ENCODE results near the gene ZNF213.
"Not testable (repeated sequence)": the region's sequence is repeated elsewhere in the genome, so short reads cannot be mapped to it uniquely, and the experiment has no call there.

Gene ZNF213

DNA sequence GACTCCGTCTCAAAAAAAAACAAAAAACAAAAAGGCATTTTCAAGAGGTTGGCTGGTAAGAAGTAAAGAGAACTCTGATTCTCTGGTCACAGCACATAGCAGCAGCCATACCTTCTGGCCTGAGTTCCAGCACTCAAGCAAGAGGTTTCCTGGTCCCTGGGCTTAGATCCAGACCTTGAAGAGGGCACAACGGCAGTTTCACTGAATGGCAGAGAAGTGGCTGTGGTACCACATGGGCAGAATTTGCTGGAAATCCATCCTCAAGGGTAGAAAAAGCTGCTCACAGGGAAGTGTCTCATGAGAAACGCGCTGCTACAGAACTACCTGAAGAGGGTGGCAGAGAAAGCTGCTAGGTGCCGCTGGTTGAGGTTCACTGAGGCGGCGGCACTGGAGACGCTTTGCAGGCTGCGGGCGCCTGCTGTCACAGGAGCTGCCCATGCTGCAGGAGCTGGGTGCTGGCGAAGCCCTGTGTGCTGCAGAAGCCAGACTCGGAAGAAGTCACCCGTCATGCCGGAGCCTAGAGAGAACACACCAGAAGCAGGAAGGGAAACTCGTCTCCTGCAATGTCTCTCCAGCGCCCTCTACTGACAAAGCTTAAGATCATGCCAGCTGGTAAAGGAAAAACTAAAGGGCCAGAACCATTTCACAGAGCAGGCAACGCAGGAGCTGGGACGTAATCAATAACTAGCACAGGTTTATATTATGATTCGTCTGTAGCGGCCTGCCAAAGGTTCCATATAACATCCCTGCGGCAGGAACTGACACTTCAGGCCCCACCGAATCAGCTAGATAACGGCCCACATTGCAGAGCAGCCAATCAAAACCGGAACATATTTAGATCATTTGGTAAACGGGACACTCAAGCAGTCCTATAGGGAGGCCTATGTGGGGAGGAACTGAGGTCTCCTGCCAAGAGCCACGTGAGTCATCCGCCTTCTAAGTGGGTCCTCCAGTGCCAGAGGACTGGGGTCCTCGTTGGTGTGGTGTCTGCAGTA lies 5.4 kb upstream of the ZNF213 start:
- FAIRE-seq (no peak), DNase-seq (ENCODE audit: low spot score) (peak; percentile 54)

DNA sequence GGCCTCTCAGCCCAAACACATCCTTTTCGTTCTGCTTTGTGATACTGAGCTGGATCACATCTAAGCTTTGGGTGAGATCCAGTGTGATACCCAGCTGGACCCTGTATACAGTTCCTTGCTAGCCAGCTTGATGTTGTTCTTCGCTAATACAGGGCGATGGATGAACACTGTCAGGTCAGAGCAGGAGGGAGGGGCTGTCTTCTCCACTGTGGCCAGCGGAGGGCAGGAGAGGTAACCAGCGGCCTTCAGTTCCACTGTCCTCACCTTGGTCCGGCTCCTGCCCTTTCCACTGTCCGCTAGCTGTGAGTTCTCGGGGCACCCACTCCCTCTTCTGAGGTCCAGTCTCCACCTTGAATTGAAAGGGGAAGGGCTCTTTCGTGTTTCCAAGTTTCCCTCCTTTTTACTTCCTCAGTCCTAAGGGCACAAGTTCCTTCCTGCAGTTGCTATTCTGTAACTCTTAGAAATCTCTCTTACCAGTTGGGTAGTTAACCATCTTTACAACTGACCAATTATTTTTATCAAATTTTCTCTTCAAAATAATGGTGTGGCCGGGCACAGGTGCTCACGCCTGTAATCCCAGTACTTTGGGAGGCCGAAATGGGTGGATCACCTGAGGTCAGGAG lies 3.0 kb upstream of the ZNF213 start:
- FAIRE-seq = no peak
- DNase-seq (ENCODE audit: low spot score) = peak; percentile 37

DNA sequence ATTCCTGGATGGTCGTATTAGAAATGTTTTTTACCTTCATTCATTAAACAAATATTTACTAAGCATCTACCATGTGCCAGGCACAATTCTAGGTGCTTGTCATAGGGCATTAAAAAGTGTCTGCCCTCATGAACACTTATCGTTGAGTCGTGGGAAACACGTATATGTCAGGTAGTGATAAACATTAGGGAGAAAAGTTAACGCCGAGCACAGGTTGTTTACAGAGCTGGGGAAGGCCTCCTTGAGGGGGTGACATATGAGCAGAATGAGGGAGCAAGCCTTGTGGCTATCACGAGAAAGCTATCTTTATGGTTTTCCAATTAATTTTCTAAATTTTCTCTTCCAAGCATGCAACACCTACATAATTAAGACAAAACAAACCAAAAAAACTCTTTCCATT lies 985 bp upstream of the ZNF213 start:
- no peak for FAIRE-seq

GRCh38 chr16:3135126-3135715 lies 392 bp downstream of the ZNF213 start:
- FAIRE-seq = no peak

More for the DNA sequence above, 985 bp upstream of the ZNF213 start:
- no peak for DNase-seq (ENCODE audit: low spot score)

GRCh38 chr16:3137267-3137666 lies 2.4 kb downstream of the ZNF213 start:
- FAIRE-seq (no peak), DNase-seq (ENCODE audit: low spot score) (no peak)

More at GRCh38 chr16:3135126-3135715, 392 bp downstream of the ZNF213 start:
- no peak for DNase-seq (ENCODE audit: low spot score)

- FAIRE-seq = no peak
- no peak for DNase-seq (ENCODE audit: low spot score)
Observed at GRCh38 chr16:3138342-3138741, 3.5 kb downstream of the ZNF213 start.

- FAIRE-seq (no peak), DNase-seq (ENCODE audit: low spot score) (no peak)
Observed at GRCh38 chr16:3138823-3139426, 4.1 kb downstream of the ZNF213 start.

DNA sequence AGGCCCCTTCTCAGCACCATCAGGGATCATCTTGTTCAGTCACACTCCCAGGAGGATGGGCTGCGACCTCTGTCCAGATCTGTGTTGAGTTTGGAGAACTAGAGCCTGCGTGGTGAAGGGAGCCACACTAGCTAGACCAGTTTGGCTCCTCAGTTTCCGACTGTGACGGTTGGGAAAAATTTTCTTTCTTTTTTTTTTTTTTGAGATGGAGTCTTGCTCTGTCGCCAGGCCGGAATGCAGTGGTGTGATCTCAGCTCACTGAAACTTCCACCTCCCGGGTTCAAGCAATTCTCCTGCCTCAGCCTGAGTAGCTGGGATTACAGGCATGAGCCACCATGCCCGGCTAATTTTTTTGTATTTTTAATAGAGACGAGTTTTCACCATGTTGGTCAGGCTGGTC lies 4.7 kb downstream of the ZNF213 start:
- not testable (repeated sequence) for FAIRE-seq; DNase-seq (ENCODE audit: low spot score)

GRCh38 chr16:3140603-3141427 lies 6.0 kb downstream of the ZNF213 start:
- FAIRE-seq (no peak), DNase-seq (ENCODE audit: low spot score) (no peak)

DNA sequence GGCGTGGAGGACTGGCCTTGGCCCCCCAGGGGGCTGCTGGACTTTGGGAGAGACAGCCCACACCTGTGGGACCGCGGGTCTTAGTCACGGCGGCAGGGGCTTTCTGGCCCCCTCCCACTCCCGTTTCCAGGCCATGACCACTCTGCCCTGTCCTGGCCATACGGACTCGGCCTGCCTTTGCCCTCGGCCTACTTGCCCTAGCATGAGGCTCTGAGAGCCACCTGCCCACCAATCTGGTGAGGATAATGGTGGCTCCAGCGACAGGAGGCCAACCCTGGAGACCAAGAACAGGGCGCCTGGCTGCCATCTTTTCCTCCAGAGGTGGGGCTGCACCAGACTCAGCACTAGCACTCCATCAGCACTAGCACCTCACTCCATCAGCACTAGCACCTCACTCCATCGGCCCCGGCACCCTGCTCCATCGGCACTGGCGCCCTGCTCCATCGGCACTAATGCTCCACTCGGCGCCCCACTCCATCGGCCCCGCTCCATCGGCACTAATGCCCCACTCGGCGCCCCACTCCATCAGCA lies 7.0 kb downstream of the ZNF213 start:
- DNase-seq (ENCODE audit: low spot score) (no peak), FAIRE-seq (no peak)

DNA sequence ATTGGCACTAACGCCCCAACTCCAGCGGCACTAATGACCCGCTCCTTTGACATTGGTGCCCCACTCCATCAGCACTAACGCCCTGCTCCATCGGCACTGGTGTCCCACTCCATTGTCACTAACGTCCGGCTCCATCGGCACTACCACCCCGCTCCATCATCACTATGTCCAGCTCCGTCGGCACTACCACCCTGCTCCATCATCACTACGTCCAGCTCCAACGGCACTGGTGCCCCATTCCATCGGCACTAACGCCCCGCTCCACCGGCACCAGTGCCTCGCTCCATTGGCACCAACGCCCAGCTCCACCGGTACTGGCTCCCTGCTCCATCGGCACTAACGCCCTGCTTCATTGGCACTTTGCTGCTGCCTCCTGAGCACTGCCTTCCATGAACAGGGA lies 7.5 kb downstream of the ZNF213 start:
- FAIRE-seq (no peak), DNase-seq (ENCODE audit: low spot score) (no peak)

DNA sequence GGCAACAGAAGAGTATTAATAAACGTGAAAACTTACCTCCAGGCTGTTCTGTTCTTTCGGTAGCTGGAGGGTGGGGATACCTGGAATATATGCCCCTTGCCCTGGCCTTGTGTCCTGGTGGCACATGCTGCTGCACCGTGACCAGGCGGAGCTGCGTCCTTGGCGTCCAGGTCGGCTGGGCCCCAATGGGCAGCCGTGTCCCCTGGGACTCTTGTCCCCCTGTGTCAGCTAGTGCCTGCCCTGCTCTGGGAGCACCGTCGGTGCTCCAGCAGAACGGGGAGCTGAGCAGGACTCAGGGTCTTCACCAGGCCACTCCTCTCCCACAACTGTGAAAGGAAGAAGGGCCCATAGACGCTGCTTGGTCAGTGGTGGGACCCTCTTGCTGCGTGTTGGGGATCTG lies 7.9 kb downstream of the ZNF213 start:
- FAIRE-seq = no peak
- no peak for DNase-seq (ENCODE audit: low spot score)

DNA sequence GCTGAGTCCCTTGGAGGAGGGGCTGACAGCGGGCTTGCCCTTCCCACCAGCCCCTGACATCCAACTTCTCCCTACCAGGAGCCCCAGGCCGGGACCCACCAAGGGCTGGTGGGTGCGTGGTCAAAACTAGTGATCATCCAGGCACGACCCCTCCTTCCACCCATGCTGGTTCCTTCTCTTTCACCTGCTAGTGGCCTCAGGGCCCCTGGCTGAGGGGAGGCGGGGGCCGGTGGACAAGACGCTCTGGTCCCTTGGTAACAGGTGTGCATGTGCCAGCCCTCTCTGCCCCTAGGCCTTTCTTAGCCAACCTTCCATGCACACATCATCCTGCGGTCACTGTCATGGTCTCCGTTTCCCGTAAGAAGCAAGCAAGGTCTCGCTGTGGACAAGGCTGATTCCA lies 8.4 kb downstream of the ZNF213 start:
- FAIRE-seq (no peak), DNase-seq (ENCODE audit: low spot score) (no peak)

- no peak for DNase-seq (ENCODE audit: low spot score)
- FAIRE-seq = no peak
Observed at GRCh38 chr16:3143598-3144320, 8.9 kb downstream of the ZNF213 start.

DNA sequence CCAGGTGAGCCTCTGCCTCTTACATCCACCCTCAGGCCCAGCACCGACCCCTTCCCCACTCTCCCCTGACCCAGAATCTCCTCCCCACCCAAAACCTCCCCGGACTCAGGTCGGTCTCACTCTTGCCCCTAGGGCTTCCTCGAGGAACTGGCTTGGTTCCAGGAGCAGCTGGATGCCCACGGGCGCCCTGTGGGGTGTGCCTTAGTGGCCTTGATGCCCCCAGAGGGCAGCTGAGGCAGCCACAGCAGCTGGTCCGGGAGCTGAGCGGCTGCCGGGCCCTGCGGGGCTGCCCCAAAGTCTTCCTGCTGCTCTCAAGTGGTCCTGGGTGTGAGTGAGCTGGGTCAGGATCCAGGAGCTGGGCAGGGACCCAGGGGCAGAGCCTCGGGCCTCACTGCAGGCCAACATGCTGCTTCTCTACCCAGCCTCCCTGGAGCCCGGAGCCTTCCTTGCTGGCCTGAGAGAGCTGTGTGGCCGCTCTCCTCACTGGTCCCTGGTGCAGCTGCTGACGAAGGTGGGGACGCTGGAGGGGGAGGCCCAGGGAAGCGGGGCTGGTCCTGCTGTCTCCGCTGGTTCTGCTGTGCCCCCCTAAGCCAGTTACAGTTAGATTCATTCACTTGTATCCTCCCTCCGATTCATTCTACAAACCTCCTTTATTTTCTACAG lies 9.6 kb downstream of the ZNF213 start:
- no peak for DNase-seq (ENCODE audit: low spot score)
- no peak for FAIRE-seq

GRCh38 chr16:3145151-3145550 lies 10.3 kb downstream of the ZNF213 start:
- DNase-seq (ENCODE audit: low spot score) (no peak), FAIRE-seq (no peak)

DNA sequence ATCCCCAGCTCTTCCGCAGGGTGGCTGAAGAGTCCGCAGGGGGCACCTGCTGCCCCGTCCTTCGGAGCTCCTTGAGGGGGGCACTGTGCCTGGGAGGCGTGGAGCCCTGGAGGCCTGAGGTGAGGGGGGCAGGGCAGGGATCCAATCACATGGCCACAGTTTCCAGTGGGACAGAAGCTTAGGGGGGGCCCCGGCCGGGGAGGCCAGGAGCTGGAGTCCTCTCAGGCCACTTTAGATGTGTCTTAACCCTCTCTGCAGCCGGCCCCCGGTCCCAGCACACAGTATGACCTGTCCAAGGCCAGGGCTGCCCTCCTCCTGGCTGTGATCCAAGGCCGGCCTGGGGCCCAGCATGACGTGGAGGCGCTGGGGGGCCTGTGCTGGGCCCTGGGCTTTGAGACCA lies 10.8 kb downstream of the ZNF213 start:
- DNase-seq (ENCODE audit: low spot score) = no peak
- FAIRE-seq = no peak

- DNase-seq (ENCODE audit: low spot score) (no peak), FAIRE-seq (no peak)
Observed at GRCh38 chr16:3147046-3147756, 12.4 kb downstream of the ZNF213 start.

- DNase-seq (ENCODE audit: low spot score) (no peak), FAIRE-seq (no peak)
Observed at GRCh38 chr16:3147757-3148104, 12.9 kb downstream of the ZNF213 start.
